SK-N-SH (cell line): ENCODE results near the gene MDM4. TPM values are rescaled to one million over a fixed set of nuclear protein-coding genes. Genes with fewer than 3 reads are reported as not detected.

Source experiments
- CTCF ChIA-PET: fragments of 300-600, 350-600 bp; formaldehyde crosslinking; extraction: SDS; loops from one replicate; lab custom pipeline; 2021; lab: Yijun Ruan, JAX
- POLR2A ChIA-PET: fragments of 350-600 bp; sonication (Branson Sonifier 250); formaldehyde crosslinking; extraction: SDS; loops from one replicate; lab custom pipeline; 2020; ENCODE audit warnings: antibody characterized with exemption, inconsistent platforms; lab: Yijun Ruan, JAX
- DNase-seq: peaks from one replicate; pipeline ENCODE4 v3.0.0; 2012
- H2AFZ ChIP-seq: fragments of 200-600 bp; sonication (generic); 2 replicates; pipeline ENCODE4 v1.8.1; 2016; ENCODE audit warnings: antibody characterized with exemption, mild to moderate bottlenecking, low read depth
- H3F3A ChIP-seq: fragments of 200-600 bp; sonication (generic); replicated peaks from 2 replicates; pipeline ENCODE3; 2016; ENCODE audit warnings: antibody characterized with exemption, mild to moderate bottlenecking; ENCODE audit not compliant: insufficient read depth
- H3K27ac ChIP-seq, 2 experiments: fragments of 200-500 bp in 1 of 2; fragments of 200-600 bp in 1 of 2; sonication (Bioruptor generic) in 1 of 2; sonication (generic), shearing (Covaris generic) in 1 of 2; 2 replicates each; pipeline versions ENCODE4 v1.5.1 to v1.6.1; 2014 to 2016; ENCODE audit warnings: low read depth in 2 of 2, inconsistent platforms in 1 of 2, low read length in 1 of 2, mild to moderate bottlenecking in 1 of 2, mixed read lengths in 1 of 2
- H3K27me3 ChIP-seq: fragments of 200-600 bp; sonication (generic), shearing (Covaris generic); 2 replicates; pipeline ENCODE4 v1.6.1; 2016; ENCODE audit warnings: mixed run types; ENCODE audit not compliant: insufficient read depth
- H3K36me3 ChIP-seq, 2 experiments: fragments of 200-500 bp in 1 of 2; fragments of 200-600 bp in 1 of 2; sonication (Bioruptor generic) in 1 of 2; sonication (generic) in 1 of 2; replicated peaks in 1 of 2; 2 replicates each; pipeline versions ENCODE3 to v1.5.1; 2014 to 2016; ENCODE audit warnings: low read length in 1 of 2, mild to moderate bottlenecking in 1 of 2; ENCODE audit not compliant: insufficient read depth in 2 of 2, control insufficient read depth in 1 of 2
- H3K4me1 ChIP-seq, 2 experiments: fragments of 200-500 bp in 1 of 2; fragments of 200-600 bp in 1 of 2; sonication (Bioruptor generic) in 1 of 2; sonication (generic), shearing (Covaris generic) in 1 of 2; 2 replicates each; pipeline versions ENCODE4 v1.5.1 to v1.6.1; 2014 to 2016; ENCODE audit warnings: low read depth in 1 of 2, low read length in 1 of 2, mixed run types in 1 of 2; ENCODE audit not compliant: insufficient read depth in 2 of 2, control insufficient read depth in 1 of 2
- H3K4me2 ChIP-seq: fragments of 200-600 bp; sonication (generic), shearing (Covaris generic); 2 replicates; pipeline ENCODE4 v1.6.1; 2017; ENCODE audit warnings: mixed run types
- H3K4me3 ChIP-seq, 2 experiments: fragments of 200-500 bp in 1 of 2; fragments of 200-600 bp in 1 of 2; sonication (Bioruptor generic) in 1 of 2; sonication (generic), shearing (Covaris generic) in 1 of 2; 2 replicates each; pipeline versions ENCODE4 v1.5.1 to v1.8.1; 2014 to 2016; ENCODE audit warnings: low read depth in 2 of 2, inconsistent platforms in 1 of 2, low read length in 1 of 2, mild to moderate bottlenecking in 1 of 2, mixed read lengths in 1 of 2, moderate library complexity in 1 of 2
- H3K79me2 ChIP-seq: fragments of 200-600 bp; sonication (generic); 2 replicates; pipeline ENCODE4 v1.8.1; 2017; ENCODE audit warnings: mild to moderate bottlenecking; ENCODE audit not compliant: insufficient read depth
- H3K9ac ChIP-seq: fragments of 200-600 bp; sonication (generic); 2 replicates; pipeline ENCODE4 v1.6.1; 2017; ENCODE audit warnings: mixed run types
- H3K9me2 ChIP-seq: fragments of 200-600 bp; sonication (generic); 2 replicates; pipeline ENCODE4 v1.6.1; 2017; ENCODE audit warnings: mixed run types
- H3K9me3 ChIP-seq: fragments of 200-600 bp; sonication (generic); 2 replicates; pipeline ENCODE4 v1.6.1; 2017; ENCODE audit warnings: mixed run types, mild to moderate bottlenecking, moderate library complexity
- H4K20me1 ChIP-seq: fragments of 200-600 bp; sonication (generic); 2 replicates; pipeline ENCODE4 v1.6.1; 2017; ENCODE audit warnings: mild to moderate bottlenecking, mixed run types; ENCODE audit not compliant: insufficient read depth
- CHD2 ChIP-seq: fragments of 150-350 bp; IDR thresholded peaks from 2 replicates; pipeline ENCODE4 v1.6.1; 2018; ENCODE audit warnings: low read length; ENCODE audit not compliant: partially characterized antibody
- ELF1 ChIP-seq: IDR thresholded peaks from 2 replicates; pipeline ENCODE4 v1.4.0; 2012
- EZH2phosphoT487 ChIP-seq: fragments of 200-600 bp; sonication (generic); IDR thresholded peaks from 2 replicates; pipeline ENCODE4 v1.6.1; 2017; ENCODE audit warnings: low read depth, mixed run types, mild to moderate bottlenecking, antibody characterized with exemption, moderate library complexity, borderline replicate concordance
- FOSL2 ChIP-seq: IDR thresholded peaks from 2 replicates; pipeline ENCODE4 v1.4.0; 2012; ENCODE audit warnings: low read depth, mild to moderate bottlenecking, moderate library complexity, borderline replicate concordance
- GABPA ChIP-seq: IDR thresholded peaks from 2 replicates; pipeline ENCODE4 v1.4.0; 2012; ENCODE audit warnings: low read depth, mild to moderate bottlenecking
- GATA2 ChIP-seq: sonication (generic); formaldehyde crosslinking; IDR thresholded peaks from 2 replicates; pipeline ENCODE4 v1.5.0; 2020; ENCODE audit warnings: mild to moderate bottlenecking, missing genetic modification reagents
- JUND ChIP-seq: IDR thresholded peaks from 2 replicates; pipeline ENCODE4 v1.4.0; 2012
- MEF2A ChIP-seq: IDR thresholded peaks from 2 replicates; pipeline ENCODE4 v1.4.0; 2012; ENCODE audit warnings: low read depth, borderline replicate concordance
- MXI1 ChIP-seq: IDR thresholded peaks from 2 replicates; pipeline ENCODE4 v1.6.1; 2012; ENCODE audit warnings: mild to moderate bottlenecking, low read depth, low read length, improper control_type of control experiment
- TAF1 ChIP-seq: IDR thresholded peaks from 2 replicates; pipeline ENCODE4 v1.6.1; 2012; ENCODE audit warnings: low read depth, mild to moderate bottlenecking, low read length, moderate library complexity, borderline replicate concordance
- TCF12 ChIP-seq: IDR thresholded peaks from 2 replicates; pipeline ENCODE4 v1.4.0; 2012
- WGBS: methylation state at CpG from one replicate; pipeline ENCODE4 v1.1.6; 2017; ENCODE audit warnings: low lambda C conversion rate; 5-methylcytosine and 5-hydroxymethylcytosine counted together
- polyA plus RNA-seq, 3 experiments: library from polyadenylated mRNA; depleted of rRNA; stranded (reverse); fragments of >200 nt; gene quantifications; 2 replicates each; pipeline ENCODE4 v1.2.3, GENCODE V29; 2012
- TF ChIP-seq, protein P1 (sequence below): fragments of 200-600 bp; sonication (generic); IDR thresholded peaks from 2 replicates; pipeline ENCODE4 v1.6.1; 2017; ENCODE audit warnings: antibody characterized with exemption, mild to moderate bottlenecking, moderate library complexity
- TF ChIP-seq, protein P2 (sequence below): IDR thresholded peaks from 2 replicates; pipeline ENCODE4 v1.4.0; 2012; ENCODE audit warnings: low read depth, borderline replicate concordance
- TF ChIP-seq, protein P3 (sequence below): IDR thresholded peaks from 2 replicates; pipeline ENCODE4 v1.4.0; 2012; ENCODE audit warnings: low read depth, borderline replicate concordance

MDM4 gene
- polyA plus RNA-seq, 1 of the 3 experiments (the other 2 are of a cell fraction): 6.2 TPM

DNA sequence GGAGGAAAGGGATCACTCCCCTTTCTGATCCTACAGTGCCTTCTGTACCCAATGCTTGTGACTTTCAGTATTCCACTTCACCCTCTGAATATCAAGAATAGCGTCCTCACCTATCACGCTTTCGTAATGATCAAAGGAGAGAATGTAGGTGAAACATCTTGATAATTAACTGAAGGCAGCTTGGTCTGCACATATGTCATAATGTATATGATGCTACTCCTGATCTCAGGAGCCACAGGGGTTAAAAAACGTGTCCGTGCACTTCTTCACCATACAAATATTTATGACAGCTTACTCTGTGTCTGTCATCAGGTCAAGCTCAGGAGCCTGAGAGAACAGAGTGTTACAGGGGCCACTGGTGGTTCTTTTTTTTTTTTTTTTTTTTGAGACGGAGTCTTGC lies 20.4 kb upstream of the MDM4 start:
- H3K9me3 ChIP-seq: no peaks in the 10 kb centered on the region
- CTCF ChIA-PET: interaction anchor here (1.5 to 26.2 kb wide), 6 partner anchors 9 to 333 kb away, joined by 3 to 1005 read pairs (median 18); no protein-coding TSS in a partner anchor
- H3K4me2 ChIP-seq: peak overlapping the region; percentile 97; the same call in 1 of the 2 replicates
- no peak for TF ChIP-seq MXI1
- H3K27ac ChIP-seq: no peak overlapping the region
- H2AFZ ChIP-seq: no peak overlapping the region
- 70% methylated on average over 6 of the region's 6 CpGs for WGBS
- peaks cover 10% of the 10 kb centered on the region for H3F3A ChIP-seq
- peaks cover 0 to 15% of the 10 kb centered on the region in 2 experiments; a peak in 3 of 4 replicates for H3K4me1 ChIP-seq
- H3K9me2 ChIP-seq: no peaks in the 10 kb centered on the region
- DNase-seq: no peak
- no peaks in the 10 kb centered on the region for H3K27me3 ChIP-seq
- H3K9ac ChIP-seq: no peak overlapping the region
- no peaks in the 10 kb centered on the region; the same call in 1 of the 2 replicates for H4K20me1 ChIP-seq
- H3K36me3 ChIP-seq: no peaks in the 10 kb centered on the region
- no peak overlapping the region for H3K4me3 ChIP-seq
- H3K79me2 ChIP-seq: 0 out of 2 replicates have a peak, but pooled peaks cover 7% of the 10 kb centered on the region
- POLR2A ChIA-PET: interaction anchor here (1.6 kb wide), 1 partner anchor 11 kb away, joined by 3 read pairs; no protein-coding TSS in a partner anchor

DNA sequence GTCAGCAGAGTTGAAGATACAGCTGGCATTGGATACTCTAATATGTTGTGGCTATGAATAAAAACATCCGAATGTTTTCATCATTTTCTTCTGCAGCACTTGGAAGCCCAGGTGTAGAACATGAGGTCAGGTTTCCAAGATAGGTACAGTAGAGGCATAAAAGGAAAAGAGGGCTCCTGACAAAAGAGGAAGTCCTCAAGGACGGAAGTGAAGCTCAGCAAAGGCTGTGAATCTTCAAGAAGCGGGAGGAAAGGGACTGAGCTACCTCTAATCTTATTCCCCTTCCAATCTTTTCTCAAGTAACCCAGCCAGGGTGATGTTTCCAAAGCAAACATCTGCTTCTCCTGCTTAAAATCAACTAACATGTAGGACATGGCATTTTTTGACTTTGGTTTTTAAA lies 17.2 kb upstream of the MDM4 start:
- no peak overlapping the region for H3K4me2 ChIP-seq
- no peaks in the 10 kb centered on the region for H3K9me3 ChIP-seq
- H3K79me2 ChIP-seq: no peaks in the 10 kb centered on the region
- CTCF ChIA-PET: interaction anchor here (1.6 to 26.2 kb wide), 3 partner anchors 20 to 101 kb away, joined by 8 to 1005 read pairs (median 11); no protein-coding TSS in a partner anchor
- no peak overlapping the region for H3K9ac ChIP-seq
- no peak overlapping the region for H2AFZ ChIP-seq
- 85% methylated on average over 3 of the region's 3 CpGs for WGBS
- TF ChIP-seq JUND: no peak
- H3K27me3 ChIP-seq: no peaks in the 10 kb centered on the region
- H3K9me2 ChIP-seq: no peaks in the 10 kb centered on the region
- no peaks in the 10 kb centered on the region for H3K36me3 ChIP-seq
- H3F3A ChIP-seq: peaks cover 15% of the 10 kb centered on the region
- no peak overlapping the region for H3K27ac ChIP-seq
- no peak overlapping the region for H3K4me3 ChIP-seq
- no peaks in the 10 kb centered on the region for H4K20me1 ChIP-seq
- peaks cover 0 to 3% of the 10 kb centered on the region in 2 experiments; a peak in 2 of 4 replicates for H3K4me1 ChIP-seq
- POLR2A ChIA-PET: no interaction called here
- no peak for DNase-seq

DNA sequence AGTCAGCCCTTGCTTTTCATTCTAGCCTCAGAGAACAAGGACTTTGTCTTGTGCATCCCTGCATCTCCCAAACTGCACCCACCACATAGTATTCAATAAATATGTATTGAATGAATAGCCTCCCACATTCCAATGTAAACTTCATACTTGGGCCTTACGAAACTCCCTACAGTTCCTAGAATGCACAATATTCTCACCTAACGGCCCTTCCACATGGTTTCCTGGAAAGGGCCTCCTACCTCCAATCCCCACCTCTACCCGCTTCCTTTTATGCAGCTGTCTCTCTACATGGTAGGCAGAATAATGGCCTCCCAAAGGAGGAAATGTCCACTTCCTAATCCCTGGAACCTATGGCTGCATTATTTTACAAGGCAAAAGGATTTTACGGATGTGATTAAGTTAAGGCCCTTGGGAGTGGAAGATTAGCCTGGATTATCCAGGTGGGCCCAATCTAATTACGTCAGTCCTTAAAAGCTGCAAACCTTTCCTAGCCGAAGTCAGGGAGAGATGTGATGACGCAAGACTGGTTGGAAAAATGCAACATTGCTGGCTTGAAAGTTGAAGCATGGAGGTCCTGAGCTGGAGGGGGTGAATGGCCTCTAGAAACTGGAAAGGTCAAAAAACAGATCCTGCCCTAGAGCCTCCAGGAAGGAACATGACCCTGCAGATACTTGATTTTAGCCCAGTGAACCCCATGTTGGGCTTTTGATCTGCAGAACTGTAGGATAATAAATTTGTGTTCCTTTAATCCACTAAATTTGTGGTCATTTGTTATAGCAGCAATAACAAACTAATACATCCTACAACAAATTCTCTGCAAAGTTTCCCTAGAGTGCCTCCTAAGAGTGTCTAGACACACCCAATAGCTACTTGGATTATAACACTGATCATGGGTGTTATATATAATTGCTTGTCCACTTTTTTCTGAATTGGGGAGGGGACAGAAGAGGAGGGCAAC lies 16.4 kb upstream of the MDM4 start:
- no peaks in the 10 kb centered on the region for H3K9me2 ChIP-seq
- H3K9me3 ChIP-seq: no peaks in the 10 kb centered on the region
- no peaks in the 10 kb centered on the region for H3K79me2 ChIP-seq
- no peaks in the 10 kb centered on the region for H3K36me3 ChIP-seq
- H3K4me3 ChIP-seq: no peak overlapping the region
- no peak overlapping the region for H2AFZ ChIP-seq
- peaks cover 0 to 3% of the 10 kb centered on the region in 2 experiments; a peak in 2 of 4 replicates for H3K4me1 ChIP-seq
- CTCF ChIA-PET: interaction anchor here (1.2 to 26.2 kb wide), 5 partner anchors 21 to 337 kb away, joined by 3 to 1005 read pairs (median 11); no protein-coding TSS in a partner anchor
- no peak overlapping the region for H3K4me2 ChIP-seq
- no peak overlapping the region for H3K9ac ChIP-seq
- TF ChIP-seq EZH2phosphoT487 (no peak), TAF1 (no peak), GABPA (no peak), ELF1 (no peak), MEF2A (no peak), CHD2 (no peak), GATA2 (CRISPR knock-in tag) (no peak), TCF12 (no peak), FOSL2 (no peak)
- TF ChIP-seq, protein P1, sequence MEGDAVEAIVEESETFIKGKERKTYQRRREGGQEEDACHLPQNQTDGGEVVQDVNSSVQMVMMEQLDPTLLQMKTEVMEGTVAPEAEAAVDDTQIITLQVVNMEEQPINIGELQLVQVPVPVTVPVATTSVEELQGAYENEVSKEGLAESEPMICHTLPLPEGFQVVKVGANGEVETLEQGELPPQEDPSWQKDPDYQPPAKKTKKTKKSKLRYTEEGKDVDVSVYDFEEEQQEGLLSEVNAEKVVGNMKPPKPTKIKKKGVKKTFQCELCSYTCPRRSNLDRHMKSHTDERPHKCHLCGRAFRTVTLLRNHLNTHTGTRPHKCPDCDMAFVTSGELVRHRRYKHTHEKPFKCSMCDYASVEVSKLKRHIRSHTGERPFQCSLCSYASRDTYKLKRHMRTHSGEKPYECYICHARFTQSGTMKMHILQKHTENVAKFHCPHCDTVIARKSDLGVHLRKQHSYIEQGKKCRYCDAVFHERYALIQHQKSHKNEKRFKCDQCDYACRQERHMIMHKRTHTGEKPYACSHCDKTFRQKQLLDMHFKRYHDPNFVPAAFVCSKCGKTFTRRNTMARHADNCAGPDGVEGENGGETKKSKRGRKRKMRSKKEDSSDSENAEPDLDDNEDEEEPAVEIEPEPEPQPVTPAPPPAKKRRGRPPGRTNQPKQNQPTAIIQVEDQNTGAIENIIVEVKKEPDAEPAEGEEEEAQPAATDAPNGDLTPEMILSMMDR: no peak
- TF ChIP-seq, protein P2, sequence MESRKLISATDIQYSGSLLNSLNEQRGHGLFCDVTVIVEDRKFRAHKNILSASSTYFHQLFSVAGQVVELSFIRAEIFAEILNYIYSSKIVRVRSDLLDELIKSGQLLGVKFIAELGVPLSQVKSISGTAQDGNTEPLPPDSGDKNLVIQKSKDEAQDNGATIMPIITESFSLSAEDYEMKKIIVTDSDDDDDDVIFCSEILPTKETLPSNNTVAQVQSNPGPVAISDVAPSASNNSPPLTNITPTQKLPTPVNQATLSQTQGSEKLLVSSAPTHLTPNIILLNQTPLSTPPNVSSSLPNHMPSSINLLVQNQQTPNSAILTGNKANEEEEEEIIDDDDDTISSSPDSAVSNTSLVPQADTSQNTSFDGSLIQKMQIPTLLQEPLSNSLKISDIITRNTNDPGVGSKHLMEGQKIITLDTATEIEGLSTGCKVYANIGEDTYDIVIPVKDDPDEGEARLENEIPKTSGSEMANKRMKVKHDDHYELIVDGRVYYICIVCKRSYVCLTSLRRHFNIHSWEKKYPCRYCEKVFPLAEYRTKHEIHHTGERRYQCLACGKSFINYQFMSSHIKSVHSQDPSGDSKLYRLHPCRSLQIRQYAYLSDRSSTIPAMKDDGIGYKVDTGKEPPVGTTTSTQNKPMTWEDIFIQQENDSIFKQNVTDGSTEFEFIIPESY: no peak
- TF ChIP-seq, protein P3, sequence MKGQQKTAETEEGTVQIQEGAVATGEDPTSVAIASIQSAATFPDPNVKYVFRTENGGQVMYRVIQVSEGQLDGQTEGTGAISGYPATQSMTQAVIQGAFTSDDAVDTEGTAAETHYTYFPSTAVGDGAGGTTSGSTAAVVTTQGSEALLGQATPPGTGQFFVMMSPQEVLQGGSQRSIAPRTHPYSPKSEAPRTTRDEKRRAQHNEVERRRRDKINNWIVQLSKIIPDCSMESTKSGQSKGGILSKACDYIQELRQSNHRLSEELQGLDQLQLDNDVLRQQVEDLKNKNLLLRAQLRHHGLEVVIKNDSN: no peak
- TF ChIP-seq, all 33 proteins: peak for 0
- H3K27ac ChIP-seq: no peak overlapping the region
- 92% methylated on average over 7 of the region's 7 CpGs for WGBS
- H4K20me1 ChIP-seq: no peaks in the 10 kb centered on the region
- DNase-seq: no peak
- H3F3A ChIP-seq: peaks cover 15% of the 10 kb centered on the region
- POLR2A ChIA-PET: no interaction called here
- no peaks in the 10 kb centered on the region for H3K27me3 ChIP-seq
